ENCODE results near the gene ACSL5. TPM values are rescaled to one million over a fixed set of nuclear protein-coding genes. Genes with fewer than 3 reads are reported as not detected.
"Not testable (repeated sequence)": the region's sequence is repeated elsewhere in the genome, so short reads cannot be mapped to it uniquely, and the experiment has no call there.

The ACSL5 gene
- total and polyA plus RNA-seq, 2 donors, result 13.0 to 15.9 TPM

DNA sequence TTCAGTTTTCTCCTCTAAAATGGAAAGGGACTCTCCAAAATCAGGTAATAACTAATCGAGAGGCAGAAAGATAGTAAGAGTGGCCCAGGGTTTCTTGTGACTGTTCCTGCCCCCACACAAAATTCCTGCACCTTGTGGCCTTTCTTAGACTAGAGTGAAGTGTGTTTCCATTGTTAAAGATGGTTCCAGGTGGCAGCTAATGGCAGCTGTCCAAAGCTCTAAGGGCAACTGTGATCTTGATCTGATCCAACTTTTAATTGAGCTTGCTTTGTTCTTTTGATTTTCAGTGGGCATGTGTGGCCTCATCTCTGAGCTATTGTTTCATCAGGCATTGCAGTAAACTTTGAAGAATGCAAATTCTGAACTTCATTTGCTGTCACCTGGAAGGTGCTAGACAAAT, 19.4 kb downstream of the ACSL5 start:
- Histone ChIP-seq H3K4me1 (ENCODE audit: control insufficient read depth in 2 of 2, insufficient read depth in 2 of 2, low read length in 2 of 2) (no peaks in the 10 kb centered on the region), H3K4me3 (ENCODE audit: low read length in 2 of 2) (no peak overlapping the region), H3K9me3 (ENCODE audit: control insufficient read depth in 2 of 2, insufficient read depth in 1 of 2, low read length in 1 of 2) (no peaks in the 10 kb centered on the region), H3K36me3 (ENCODE audit: control insufficient read depth in 2 of 2, insufficient read depth in 2 of 2, low read length in 1 of 2) (peaks cover 0 to 4% of the 10 kb centered on the region in 2 donors), H3K27ac (ENCODE audit: low read depth in 1 of 2, low read length in 1 of 2) (no peak overlapping the region), H3K27me3 (ENCODE audit: control insufficient read depth in 2 of 2, insufficient read depth in 1 of 2, low read length in 1 of 2) (no peaks in the 10 kb centered on the region)
- no peak for DNase-seq (ENCODE audit: low read depth in 6 of 9, low spot score in 9 of 9)
- 93% methylated on average over 1 of the region's 1 CpG for WGBS

DNA sequence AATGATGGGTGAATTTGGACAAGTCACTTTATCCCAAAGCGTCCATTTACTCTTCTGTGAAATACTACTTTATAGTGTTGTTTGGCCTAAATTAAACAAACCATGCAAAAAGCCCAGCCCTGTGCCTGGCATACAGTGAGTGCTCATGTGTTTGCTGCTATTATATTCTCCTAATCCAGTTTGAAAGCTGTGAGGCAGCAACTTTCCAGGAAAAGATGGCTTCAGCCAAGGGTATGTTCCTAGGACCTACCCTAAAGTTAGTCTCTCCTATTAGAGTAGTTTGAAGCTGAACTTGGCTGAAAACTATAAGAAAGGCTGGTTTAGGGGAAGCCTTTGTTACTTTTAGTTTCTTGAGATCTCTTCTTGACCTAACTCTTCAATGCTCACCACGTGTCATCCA, 19.9 kb downstream of the ACSL5 start:
- DNase-seq (ENCODE audit: low read depth in 6 of 9, low spot score in 9 of 9), result no peak
- 97% methylated on average over 2 of the region's 2 CpGs for WGBS
- H3K4me3 ChIP-seq (ENCODE audit: low read length in 2 of 2), result no peak overlapping the region
- no peaks in the 10 kb centered on the region for H3K9me3 ChIP-seq (ENCODE audit: control insufficient read depth in 2 of 2, insufficient read depth in 1 of 2, low read length in 1 of 2)
- no peaks in the 10 kb centered on the region for H3K27me3 ChIP-seq (ENCODE audit: control insufficient read depth in 2 of 2, insufficient read depth in 1 of 2, low read length in 1 of 2)
- H3K4me1 ChIP-seq (ENCODE audit: control insufficient read depth in 2 of 2, insufficient read depth in 2 of 2, low read length in 2 of 2), result no peaks in the 10 kb centered on the region
- H3K27ac ChIP-seq (ENCODE audit: low read depth in 1 of 2, low read length in 1 of 2), result no peak overlapping the region
- H3K36me3 ChIP-seq (ENCODE audit: control insufficient read depth in 2 of 2, insufficient read depth in 2 of 2, low read length in 1 of 2), result peaks cover 0 to 4% of the 10 kb centered on the region in 2 donors

DNA sequence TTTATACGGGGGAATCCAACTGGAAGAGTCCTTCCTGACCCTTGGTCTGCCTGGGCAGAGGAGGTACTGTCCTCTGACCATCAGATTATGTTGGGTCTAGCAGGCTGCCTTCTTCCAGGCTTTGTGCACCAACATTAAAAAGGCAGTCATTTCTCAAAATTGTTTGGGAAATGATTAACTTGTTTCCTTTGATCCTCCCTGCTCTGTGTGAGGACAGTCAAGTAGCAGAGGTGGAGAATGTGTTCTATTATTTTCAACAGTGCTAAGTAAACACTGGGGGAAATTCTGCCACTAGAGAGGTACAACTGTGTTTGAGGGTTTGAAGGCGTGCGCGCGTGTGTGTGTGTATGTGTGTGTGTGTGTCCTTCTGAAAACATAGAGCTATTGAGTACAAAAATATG, 20.6 kb downstream of the ACSL5 start:
- Histone ChIP-seq H3K36me3 (ENCODE audit: control insufficient read depth in 2 of 2, insufficient read depth in 2 of 2, low read length in 1 of 2) (peaks cover 0 to 4% of the 10 kb centered on the region in 2 donors), H3K27ac (ENCODE audit: low read depth in 1 of 2, low read length in 1 of 2) (no peak overlapping the region), H3K27me3 (ENCODE audit: control insufficient read depth in 2 of 2, insufficient read depth in 1 of 2, low read length in 1 of 2) (no peaks in the 10 kb centered on the region), H3K4me3 (ENCODE audit: low read length in 2 of 2) (no peak overlapping the region), H3K4me1 (ENCODE audit: control insufficient read depth in 2 of 2, insufficient read depth in 2 of 2, low read length in 2 of 2) (no peaks in the 10 kb centered on the region), H3K9me3 (ENCODE audit: control insufficient read depth in 2 of 2, insufficient read depth in 1 of 2, low read length in 1 of 2) (no peaks in the 10 kb centered on the region)
- WGBS, result 95% methylated on average over 5 of the region's 5 CpGs
- no peak for DNase-seq (ENCODE audit: low read depth in 6 of 9, low spot score in 9 of 9)

DNA sequence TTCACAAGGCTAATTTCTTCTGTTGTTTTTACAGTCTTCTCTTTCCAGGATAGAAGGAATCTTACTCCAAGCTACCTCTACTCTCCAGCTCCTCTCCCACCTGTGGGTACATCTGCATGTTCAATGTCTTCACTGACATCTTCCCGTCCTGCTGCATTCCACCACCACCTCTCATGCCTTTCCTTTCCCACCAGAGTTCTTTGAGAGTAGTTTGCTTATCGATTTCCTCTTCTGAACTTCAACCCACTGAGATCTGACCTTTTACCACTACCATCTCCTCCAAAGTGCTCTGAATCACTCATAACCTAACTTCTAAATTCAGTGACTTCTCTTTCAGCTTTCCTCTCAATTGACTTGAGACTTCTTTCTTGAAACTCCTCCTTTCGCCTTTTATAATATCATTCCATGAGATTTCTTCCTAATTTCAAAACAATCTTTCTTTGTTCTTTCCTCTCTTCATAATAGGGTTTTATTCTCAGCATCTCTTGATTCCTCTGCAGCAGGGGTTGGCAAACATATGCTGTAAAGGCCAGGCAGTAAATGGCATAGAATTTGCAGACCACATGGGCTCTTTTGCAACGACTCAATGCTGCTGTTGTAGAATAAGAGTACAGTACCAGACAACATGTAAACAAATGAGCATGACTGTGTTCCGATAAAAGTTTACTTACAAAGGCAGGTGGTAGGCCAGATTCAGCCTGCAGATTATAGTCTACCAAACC, 22.1 kb downstream of the ACSL5 start:
- Histone ChIP-seq H3K36me3 (ENCODE audit: control insufficient read depth in 2 of 2, insufficient read depth in 2 of 2, low read length in 1 of 2) (peaks cover 0 to 4% of the 10 kb centered on the region in 2 donors), H3K4me1 (ENCODE audit: control insufficient read depth in 2 of 2, insufficient read depth in 2 of 2, low read length in 2 of 2) (no peaks in the 10 kb centered on the region), H3K27ac (ENCODE audit: low read depth in 1 of 2, low read length in 1 of 2) (no peak overlapping the region), H3K9me3 (ENCODE audit: control insufficient read depth in 2 of 2, insufficient read depth in 1 of 2, low read length in 1 of 2) (no peaks in the 10 kb centered on the region), H3K27me3 (ENCODE audit: control insufficient read depth in 2 of 2, insufficient read depth in 1 of 2, low read length in 1 of 2) (no peaks in the 10 kb centered on the region), H3K4me3 (ENCODE audit: low read length in 2 of 2) (no peak overlapping the region)
- WGBS, result 98% methylated on average over 5 of the region's 5 CpGs
- no peak for DNase-seq (ENCODE audit: low read depth in 6 of 9, low spot score in 9 of 9)

DNA sequence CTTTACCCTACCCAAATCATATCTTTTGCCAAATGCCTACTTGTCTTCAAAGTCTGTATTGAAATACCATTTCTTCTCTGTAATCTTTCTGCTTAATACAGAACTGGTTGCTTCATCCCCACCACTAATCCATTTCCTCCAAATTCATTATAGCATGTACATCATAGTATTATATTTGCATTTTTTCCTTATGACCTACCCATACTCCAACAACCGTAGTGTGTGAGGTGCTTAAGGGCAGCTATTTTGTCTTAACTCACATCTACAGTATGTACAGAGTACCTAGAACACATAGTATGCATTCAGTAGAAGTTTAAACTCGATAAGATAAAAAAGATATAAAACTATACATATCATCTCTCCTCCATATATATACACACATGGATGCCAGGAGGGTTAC, 23.7 kb downstream of the ACSL5 start:
- no peaks in the 10 kb centered on the region for H3K4me1 ChIP-seq (ENCODE audit: control insufficient read depth in 2 of 2, insufficient read depth in 2 of 2, low read length in 2 of 2)
- H3K36me3 ChIP-seq (ENCODE audit: control insufficient read depth in 2 of 2, insufficient read depth in 2 of 2, low read length in 1 of 2), result peaks cover 0 to 6% of the 10 kb centered on the region in 2 donors
- H3K27ac ChIP-seq (ENCODE audit: low read depth in 1 of 2, low read length in 1 of 2), result no peak overlapping the region
- 98% methylated on average over 2 of the region's 2 CpGs for WGBS
- no peaks in the 10 kb centered on the region for H3K27me3 ChIP-seq (ENCODE audit: control insufficient read depth in 2 of 2, insufficient read depth in 1 of 2, low read length in 1 of 2)
- H3K4me3 ChIP-seq (ENCODE audit: low read length in 2 of 2), result no peak overlapping the region
- no peak for DNase-seq (ENCODE audit: low read depth in 6 of 9, low spot score in 9 of 9)
- no peaks in the 10 kb centered on the region for H3K9me3 ChIP-seq (ENCODE audit: control insufficient read depth in 2 of 2, insufficient read depth in 1 of 2, low read length in 1 of 2)

DNA sequence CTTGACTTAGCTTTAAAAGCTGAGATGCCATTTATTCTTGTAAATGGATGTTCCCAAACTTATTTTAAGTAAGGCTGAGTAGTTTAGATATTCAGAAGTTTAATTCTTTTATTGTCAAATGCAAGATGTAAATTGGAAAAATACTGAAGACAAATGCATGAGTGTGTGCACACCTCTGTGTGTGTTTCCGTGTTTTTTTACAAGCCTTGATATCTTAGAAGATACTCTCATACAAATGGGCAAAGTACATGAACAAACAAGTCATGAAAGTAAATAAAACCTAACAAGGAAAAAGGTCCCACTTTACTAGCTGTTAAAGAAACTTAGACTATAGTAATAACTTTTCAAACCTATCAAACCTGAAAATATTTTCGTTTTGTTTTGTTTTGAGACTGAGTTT, 29.0 kb downstream of the ACSL5 start:
- H3K27ac ChIP-seq (ENCODE audit: low read depth in 1 of 2, low read length in 1 of 2), result no peak overlapping the region
- peaks cover 0 to 7% of the 10 kb centered on the region in 2 donors for H3K36me3 ChIP-seq (ENCODE audit: control insufficient read depth in 2 of 2, insufficient read depth in 2 of 2, low read length in 1 of 2)

DNA sequence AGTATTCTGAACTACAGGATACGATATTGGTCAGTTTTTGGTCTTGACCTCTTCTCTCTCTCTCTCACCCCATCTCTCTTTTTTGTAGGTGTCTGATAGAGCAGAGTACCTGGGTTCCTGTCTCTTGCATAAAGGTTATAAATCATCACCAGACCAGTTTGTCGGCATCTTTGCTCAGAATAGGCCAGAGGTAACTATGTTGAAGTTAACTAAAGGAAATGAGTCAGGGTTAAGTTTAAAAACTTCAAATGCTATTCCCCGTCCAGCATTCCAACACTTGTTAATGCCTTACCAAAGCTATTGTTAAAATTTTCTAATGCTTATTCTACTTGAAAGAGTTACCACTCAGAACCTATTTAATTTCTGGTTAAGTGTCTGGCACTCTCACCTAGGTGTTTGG, 30.7 kb downstream of the ACSL5 start:
- H3K4me3 ChIP-seq (ENCODE audit: low read length in 2 of 2), result no peak overlapping the region
- H3K27ac ChIP-seq (ENCODE audit: low read depth in 1 of 2, low read length in 1 of 2), result no peak overlapping the region
- 95% methylated on average over 3 of the region's 3 CpGs for WGBS
- H3K36me3 ChIP-seq (ENCODE audit: control insufficient read depth in 2 of 2, insufficient read depth in 2 of 2, low read length in 1 of 2), result peaks cover 2 to 10% of the 10 kb centered on the region in 2 donors
- H3K9me3 ChIP-seq (ENCODE audit: control insufficient read depth in 2 of 2, insufficient read depth in 1 of 2, low read length in 1 of 2), result no peaks in the 10 kb centered on the region
- DNase-seq (ENCODE audit: low read depth in 6 of 9, low spot score in 9 of 9), result no peak
- no peaks in the 10 kb centered on the region for H3K4me1 ChIP-seq (ENCODE audit: control insufficient read depth in 2 of 2, insufficient read depth in 2 of 2, low read length in 2 of 2)
- no peaks in the 10 kb centered on the region for H3K27me3 ChIP-seq (ENCODE audit: control insufficient read depth in 2 of 2, insufficient read depth in 1 of 2, low read length in 1 of 2)

More for the DNA sequence above, 29.0 kb downstream of the ACSL5 start:
- over 99% methylated on average over 2 of the region's 2 CpGs for WGBS
- Histone ChIP-seq H3K27me3 (ENCODE audit: control insufficient read depth in 2 of 2, insufficient read depth in 1 of 2, low read length in 1 of 2) (no peaks in the 10 kb centered on the region), H3K4me3 (ENCODE audit: low read length in 2 of 2) (no peak overlapping the region), H3K4me1 (ENCODE audit: control insufficient read depth in 2 of 2, insufficient read depth in 2 of 2, low read length in 2 of 2) (no peaks in the 10 kb centered on the region), H3K9me3 (ENCODE audit: control insufficient read depth in 2 of 2, insufficient read depth in 1 of 2, low read length in 1 of 2) (no peaks in the 10 kb centered on the region)
- no peak for DNase-seq (ENCODE audit: low read depth in 6 of 9, low spot score in 9 of 9)

DNA sequence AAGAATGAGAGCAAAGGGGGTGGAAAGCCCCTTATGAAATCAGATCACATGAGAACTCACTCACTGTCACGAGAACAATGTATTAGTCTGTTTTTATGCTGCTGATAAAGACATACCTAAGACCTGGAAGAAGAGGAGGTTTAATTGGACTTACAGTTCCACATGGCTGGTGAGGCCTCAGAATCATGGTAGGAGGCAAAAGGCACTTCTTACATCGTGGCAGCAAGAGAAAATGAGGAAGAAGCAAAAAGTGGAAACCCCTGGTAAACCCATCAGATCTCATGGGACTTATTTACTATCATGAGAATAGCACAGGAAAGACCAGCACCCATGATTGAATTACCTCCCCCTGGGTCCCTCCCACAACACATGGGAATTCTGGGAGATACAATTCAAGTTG, 32.9 kb downstream of the ACSL5 start:
- DNase-seq (ENCODE audit: low read depth in 6 of 9, low spot score in 9 of 9); H3K27me3 ChIP-seq (ENCODE audit: control insufficient read depth in 2 of 2, insufficient read depth in 1 of 2, low read length in 1 of 2); H3K9me3 ChIP-seq (ENCODE audit: control insufficient read depth in 2 of 2, insufficient read depth in 1 of 2, low read length in 1 of 2); H3K27ac ChIP-seq (ENCODE audit: low read depth in 1 of 2, low read length in 1 of 2); H3K4me3 ChIP-seq (ENCODE audit: low read length in 2 of 2); H3K4me1 ChIP-seq (ENCODE audit: control insufficient read depth in 2 of 2, insufficient read depth in 2 of 2, low read length in 2 of 2): not testable (repeated sequence)
- 91% methylated on average over 2 of the region's 2 CpGs for WGBS
- H3K36me3 ChIP-seq (ENCODE audit: control insufficient read depth in 2 of 2, insufficient read depth in 2 of 2, low read length in 1 of 2), result peaks cover 8 to 11% of the 10 kb centered on the region in 2 donors

DNA sequence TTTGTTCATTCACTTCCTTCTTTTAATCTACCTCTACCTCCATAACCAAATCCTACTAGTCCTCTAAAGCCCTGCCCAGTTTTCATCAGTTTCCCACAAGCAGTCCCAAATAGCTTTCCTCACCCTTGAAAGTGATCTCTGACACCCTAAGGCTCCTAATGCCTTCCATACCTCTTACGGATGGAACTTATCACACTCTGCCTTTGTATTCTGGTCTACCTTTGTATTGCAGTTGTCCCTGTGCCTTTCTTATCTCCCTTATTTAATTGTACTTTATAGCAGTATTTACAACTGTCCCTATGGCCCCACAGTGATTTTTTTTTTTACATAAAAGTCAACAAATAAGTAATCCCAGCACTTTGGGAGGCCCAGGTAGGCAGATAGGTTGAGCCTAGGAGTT, 33.8 kb downstream of the ACSL5 start:
- H3K9me3 ChIP-seq (ENCODE audit: control insufficient read depth in 2 of 2, insufficient read depth in 1 of 2, low read length in 1 of 2), result no peaks in the 10 kb centered on the region
- no peak overlapping the region for H3K4me3 ChIP-seq (ENCODE audit: low read length in 2 of 2)
- H3K4me1 ChIP-seq (ENCODE audit: control insufficient read depth in 2 of 2, insufficient read depth in 2 of 2, low read length in 2 of 2), result no peaks in the 10 kb centered on the region
- H3K27me3 ChIP-seq (ENCODE audit: control insufficient read depth in 2 of 2, insufficient read depth in 1 of 2, low read length in 1 of 2), result no peaks in the 10 kb centered on the region
- DNase-seq (ENCODE audit: low read depth in 6 of 9, low spot score in 9 of 9), result no peak
- no peak overlapping the region for H3K27ac ChIP-seq (ENCODE audit: low read depth in 1 of 2, low read length in 1 of 2)
- H3K36me3 ChIP-seq (ENCODE audit: control insufficient read depth in 2 of 2, insufficient read depth in 2 of 2, low read length in 1 of 2), result peaks cover 8% of the 10 kb centered on the region in 2 donors
- 98% methylated on average over 1 of the region's 1 CpG for WGBS
